Forelimb muscle (tissue), 1 donor: ENCODE measurements around the gene TOPAZ1. TPM values are rescaled to one million over a fixed set of nuclear protein-coding genes. Genes with fewer than 3 reads are reported as not detected.
A peak's percentile ranks its signal among the peaks of the same experiment; 100 is the strongest.

Experiments
- DNase-seq: peaks from one replicate; pipeline ENCODE4 v3.0.0-alpha.2; 2013; ENCODE audit warnings: low read depth
- polyA plus RNA-seq: library from polyadenylated mRNA; unstranded; fragments of 120-200 nt; gene quantifications from one replicate; pipeline ENCODE4 v1.2.1, GENCODE V29; 2013; ENCODE audit not compliant: insufficient read length

The TOPAZ1 gene
- polyA plus RNA-seq = not detected

- no peak for DNase-seq
Measured at GRCh38 chr3:44241706-44242105, at the start of gene TOPAZ1. TSS of gene TOPAZ1 (plus strand) at chr3:44241886. CDS start at chr3:44242054, 168 bp downstream.

- peak; percentile 39 for DNase-seq
Measured at GRCh38 chr3:44198284-44199269, 43.1 kb upstream of the TOPAZ1 start.

- no peak for DNase-seq
Measured at GRCh38 chr3:44206261-44206660, 35.4 kb upstream of the TOPAZ1 start.

GRCh38 chr3:44206862-44207652 is 34.6 kb upstream of the TOPAZ1 start:
- no peak for DNase-seq

GRCh38 chr3:44208086-44208485 is 33.6 kb upstream of the TOPAZ1 start:
- no peak for DNase-seq

GRCh38 chr3:44208568-44208967 is 33.1 kb upstream of the TOPAZ1 start:
- DNase-seq = no peak

- no peak for DNase-seq
Measured at GRCh38 chr3:44210967-44211366, 30.7 kb upstream of the TOPAZ1 start.

GRCh38 chr3:44222337-44222736 is 19.3 kb upstream of the TOPAZ1 start:
- DNase-seq = no peak

GRCh38 chr3:44223299-44223698 is 18.4 kb upstream of the TOPAZ1 start:
- no peak for DNase-seq

GRCh38 chr3:44224131-44224530 is 17.6 kb upstream of the TOPAZ1 start:
- DNase-seq = no peak

- no peak for DNase-seq
Measured at GRCh38 chr3:44226573-44226972, 15.1 kb upstream of the TOPAZ1 start.

- no peak for DNase-seq
Measured at GRCh38 chr3:44227632-44228031, 14.1 kb upstream of the TOPAZ1 start.

GRCh38 chr3:44228900-44229299 is 12.8 kb upstream of the TOPAZ1 start:
- DNase-seq = no peak

- DNase-seq = no peak
Measured at GRCh38 chr3:44232407-44232806, 9.3 kb upstream of the TOPAZ1 start.

- DNase-seq = no peak
Measured at GRCh38 chr3:44234648-44235268, 6.9 kb upstream of the TOPAZ1 start.

- peak; percentile 24 for DNase-seq
Measured at GRCh38 chr3:44235604-44236484, 5.8 kb upstream of the TOPAZ1 start.

- DNase-seq = no peak
Measured at GRCh38 chr3:44236485-44236908, 5.2 kb upstream of the TOPAZ1 start.

GRCh38 chr3:44237161-44237560 is 4.5 kb upstream of the TOPAZ1 start:
- DNase-seq = no peak

- DNase-seq = no peak
Measured at GRCh38 chr3:44237665-44238064, 4.0 kb upstream of the TOPAZ1 start.

- no peak for DNase-seq
Measured at GRCh38 chr3:44238889-44239288, 2.8 kb upstream of the TOPAZ1 start.

- no peak for DNase-seq
Measured at GRCh38 chr3:44240061-44240460, 1.6 kb upstream of the TOPAZ1 start.
